Kidney glomerular epithelial cell (primary cell): ENCODE data around the gene ZNF524.

Experiments used
- DNase-seq: peaks from one replicate; lab custom pipeline; 2025; lab: John Stamatoyannopoulos, UW

Gene ZNF524

DNA sequence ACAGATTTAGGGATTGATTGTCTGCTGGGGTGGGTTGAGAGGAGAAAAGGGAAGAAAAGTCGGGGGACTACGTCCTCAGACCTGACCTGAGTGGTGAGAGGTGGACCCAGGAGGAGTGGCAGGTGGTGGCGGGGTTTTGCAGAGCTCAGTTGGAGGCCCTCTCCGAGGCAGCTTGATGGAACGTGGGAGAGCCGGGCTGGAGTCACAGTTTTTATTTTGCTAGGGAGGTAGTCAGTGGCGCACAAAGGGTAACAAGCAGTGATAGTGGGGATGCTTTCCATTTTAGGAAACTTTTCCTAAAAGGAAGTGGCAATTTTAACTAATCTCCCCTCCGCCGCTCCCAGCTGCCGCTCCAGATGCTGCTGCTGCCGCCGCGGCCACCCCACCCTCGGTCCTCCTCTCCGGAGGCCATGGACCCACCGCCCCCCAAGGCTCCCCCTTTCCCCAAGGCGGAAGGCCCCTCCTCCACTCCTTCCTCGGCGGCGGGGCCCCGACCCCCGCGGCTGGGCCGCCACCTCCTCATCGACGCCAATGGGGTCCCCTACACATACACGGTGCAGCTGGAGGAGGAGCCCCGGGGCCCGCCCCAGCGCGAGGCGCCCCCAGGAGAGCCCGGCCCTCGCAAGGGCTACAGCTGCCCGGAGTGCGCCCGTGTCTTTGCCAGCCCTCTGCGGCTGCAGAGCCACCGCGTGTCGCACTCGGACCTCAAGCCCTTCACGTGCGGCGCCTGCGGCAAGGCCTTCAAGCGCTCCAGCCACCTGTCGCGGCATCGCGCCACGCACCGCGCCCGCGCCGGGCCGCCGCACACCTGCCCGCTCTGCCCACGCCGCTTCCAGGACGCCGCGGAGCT lies 42.3 kb downstream of the ZNF524 start:
- no peak for DNase-seq

GRCh38 chr19:55643003-55643886 lies 43.2 kb downstream of the ZNF524 start, which contains the start of gene ZNF581:
ZNF581 (plus strand) TSS chr19:55643649; CDS start chr19:55644572, 923 bp downstream.
- DNase-seq: peak; percentile 73

DNA sequence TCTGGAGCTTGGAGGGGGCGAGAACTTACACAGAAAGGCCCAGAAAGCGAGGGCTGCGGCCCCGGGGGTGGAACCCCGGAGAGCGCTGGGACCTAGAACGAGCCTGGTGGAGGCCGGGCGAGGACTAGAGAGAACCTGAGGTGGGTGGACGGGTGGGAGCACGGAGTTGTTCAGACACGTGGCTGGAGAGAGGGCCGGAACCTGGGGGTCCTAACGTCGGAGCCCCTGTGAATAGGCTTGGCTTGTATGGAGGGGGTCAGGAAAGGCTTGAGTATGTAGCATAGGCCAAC lies 43.7 kb downstream of the ZNF524 start:
- no peak for DNase-seq

DNA sequence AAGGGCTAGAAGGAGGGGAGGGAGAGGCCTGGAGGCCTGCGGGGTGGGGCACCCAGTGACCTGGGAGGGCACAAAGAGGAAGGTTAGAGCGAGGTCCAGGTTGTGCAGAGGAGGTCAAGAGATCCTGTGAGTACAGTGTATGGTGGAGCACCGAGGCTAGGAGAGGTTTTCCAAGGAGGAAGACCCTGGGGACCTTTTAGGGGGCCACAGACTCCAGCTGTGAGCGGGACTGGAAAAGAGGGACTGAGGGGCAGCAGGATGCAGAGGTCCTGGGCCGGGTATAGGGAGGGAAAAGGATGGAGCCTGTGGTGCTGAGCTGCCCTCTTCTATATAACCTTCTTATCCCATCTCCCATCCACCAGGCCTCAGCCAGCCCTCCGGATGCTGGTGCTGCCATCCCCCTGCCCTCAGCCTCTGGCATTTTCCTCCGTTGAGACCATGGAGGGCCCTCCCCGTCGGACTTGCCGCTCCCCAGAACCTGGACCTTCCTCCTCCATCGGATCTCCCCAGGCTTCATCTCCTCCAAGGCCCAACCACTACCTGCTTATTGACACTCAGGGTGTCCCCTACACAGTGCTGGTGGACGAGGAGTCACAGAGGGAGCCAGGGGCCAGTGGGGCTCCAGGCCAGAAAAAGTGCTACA lies 44.2 kb downstream of the ZNF524 start:
- DNase-seq: no peak

DNA sequence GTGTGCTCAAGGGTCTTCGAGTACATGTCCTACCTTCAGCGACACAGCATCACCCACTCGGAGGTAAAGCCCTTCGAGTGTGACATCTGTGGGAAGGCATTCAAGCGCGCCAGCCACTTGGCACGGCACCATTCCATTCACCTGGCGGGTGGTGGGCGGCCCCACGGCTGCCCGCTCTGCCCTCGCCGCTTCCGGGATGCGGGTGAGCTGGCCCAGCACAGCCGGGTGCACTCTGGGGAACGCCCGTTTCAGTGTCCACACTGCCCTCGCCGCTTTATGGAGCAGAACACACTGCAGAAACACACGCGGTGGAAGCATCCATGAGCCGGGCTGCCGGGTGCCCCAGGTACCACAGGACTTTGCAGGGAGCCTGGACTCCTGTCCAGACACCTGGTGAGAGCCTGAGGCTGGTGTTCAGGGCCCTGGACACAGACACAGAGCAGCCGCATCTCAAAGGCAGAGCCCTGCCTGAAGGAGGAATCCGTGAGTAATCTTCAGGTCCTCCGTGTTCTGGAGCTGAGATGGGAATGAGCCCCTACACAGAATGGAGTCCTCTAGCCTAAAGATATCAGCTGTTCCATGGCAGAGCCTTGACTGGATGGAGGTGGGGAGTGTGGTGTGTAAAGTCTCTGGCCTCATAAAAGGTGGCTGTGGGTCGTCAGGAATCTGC lies 44.9 kb downstream of the ZNF524 start:
- DNase-seq: no peak

- no peak for DNase-seq
Observed at GRCh38 chr19:55645512-55645881, 45.4 kb downstream of the ZNF524 start.

- no peak for DNase-seq
Observed at GRCh38 chr19:55646889-55647731, 47.0 kb downstream of the ZNF524 start.

GRCh38 chr19:55647732-55648584 lies 47.9 kb downstream of the ZNF524 start, which contains the start of gene CCDC106:
CCDC106 (plus strand) TSS chr19:55648212; CDS start chr19:55649047, 835 bp downstream.
- DNase-seq: peak; percentile 16

DNA sequence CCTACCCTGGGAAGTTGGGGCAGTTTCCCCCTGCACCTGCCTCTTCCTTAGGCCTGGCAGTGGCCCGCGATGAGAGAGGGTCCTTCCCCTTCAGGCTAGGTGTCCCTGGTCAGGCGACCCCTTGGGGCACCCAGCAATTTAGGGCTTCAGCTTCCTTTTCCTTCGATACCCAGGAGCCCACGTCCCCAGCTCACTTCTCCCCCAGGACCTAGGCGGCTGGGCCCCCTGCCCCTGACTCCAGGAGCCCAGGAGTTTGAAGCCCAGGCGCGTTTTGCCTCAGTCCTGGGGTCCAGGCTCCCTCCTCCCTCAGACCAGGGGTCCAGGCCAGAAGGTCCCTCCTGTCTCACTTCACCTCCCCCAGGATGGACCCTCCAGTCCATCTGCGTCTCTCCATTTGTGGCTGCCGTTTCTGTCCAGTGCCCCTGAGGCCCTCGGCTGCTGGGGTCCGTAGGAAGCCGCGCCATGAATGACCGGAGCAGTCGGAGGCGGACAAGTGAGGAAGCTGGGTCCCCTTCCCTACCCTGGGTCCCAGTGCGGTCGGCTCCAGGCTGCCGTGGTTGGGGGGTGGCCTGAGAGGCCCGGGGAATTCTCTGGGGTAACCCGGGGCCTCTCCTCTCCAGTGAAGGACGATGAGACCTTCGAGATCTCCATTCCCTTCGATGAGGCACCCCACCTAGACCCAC lies 48.6 kb downstream of the ZNF524 start:
- DNase-seq: no peak

DNA sequence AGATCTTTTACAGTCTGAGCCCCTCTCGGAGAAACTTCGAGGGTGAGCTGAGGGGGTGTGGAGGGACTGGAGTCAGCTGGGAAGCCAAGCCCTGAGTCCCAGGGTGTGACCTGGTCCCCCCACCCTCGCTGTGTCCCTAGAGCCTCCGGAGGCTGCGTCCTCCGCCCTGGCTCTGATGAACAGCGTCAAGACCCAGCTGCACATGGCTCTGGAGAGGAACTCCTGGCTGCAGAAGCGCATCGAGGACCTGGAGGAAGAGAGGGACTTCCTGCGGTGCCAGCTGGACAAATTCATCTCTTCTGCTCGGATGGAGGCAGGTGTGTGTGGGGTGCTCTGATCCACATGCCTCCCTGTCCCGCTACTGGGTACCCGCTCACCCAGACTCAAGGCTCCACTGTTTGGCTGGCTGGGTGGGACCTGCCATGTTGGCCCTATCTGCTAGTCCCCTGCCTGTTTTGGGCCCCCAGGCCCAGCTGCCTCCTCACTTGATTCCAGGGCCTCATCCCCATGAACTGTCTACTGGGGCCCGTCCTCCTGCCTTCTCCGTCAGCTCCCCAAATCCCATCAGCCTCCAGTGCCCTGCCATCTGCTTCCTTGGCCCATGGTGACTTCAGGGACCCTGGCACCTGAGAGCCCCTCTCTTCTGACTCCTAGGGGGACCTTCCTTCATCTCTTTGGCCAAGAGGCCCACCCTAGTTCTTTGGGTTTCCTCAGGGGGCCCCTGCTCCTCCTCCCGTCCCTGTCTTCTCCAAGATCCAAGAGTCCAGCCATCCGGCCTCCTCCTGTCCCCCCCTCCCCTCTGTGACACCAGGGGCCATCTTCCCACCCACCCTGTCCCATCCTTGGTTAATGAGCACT lies 49.4 kb downstream of the ZNF524 start:
- DNase-seq: no peak

DNA sequence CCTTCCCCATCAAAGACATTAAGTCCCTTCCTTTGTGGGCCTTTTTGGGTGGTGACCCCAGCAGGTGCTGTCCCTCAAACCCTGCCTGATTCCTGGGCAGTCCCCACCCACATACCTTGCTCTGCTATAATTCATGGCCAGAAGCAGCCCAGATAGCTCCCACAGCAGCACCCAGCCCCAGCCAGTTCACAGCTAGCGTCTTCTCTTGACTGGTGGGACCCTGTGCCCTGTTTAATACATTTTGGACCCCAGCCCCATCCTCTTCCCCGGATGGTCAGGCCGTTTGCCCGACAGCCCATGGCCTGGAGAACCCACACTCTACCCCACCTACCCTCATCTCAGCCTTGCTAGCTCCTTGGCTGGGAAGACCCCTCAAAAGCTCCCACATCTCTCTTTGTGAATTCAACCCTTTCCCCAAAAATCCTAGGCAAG lies 50.1 kb downstream of the ZNF524 start:
- no peak for DNase-seq

DNA sequence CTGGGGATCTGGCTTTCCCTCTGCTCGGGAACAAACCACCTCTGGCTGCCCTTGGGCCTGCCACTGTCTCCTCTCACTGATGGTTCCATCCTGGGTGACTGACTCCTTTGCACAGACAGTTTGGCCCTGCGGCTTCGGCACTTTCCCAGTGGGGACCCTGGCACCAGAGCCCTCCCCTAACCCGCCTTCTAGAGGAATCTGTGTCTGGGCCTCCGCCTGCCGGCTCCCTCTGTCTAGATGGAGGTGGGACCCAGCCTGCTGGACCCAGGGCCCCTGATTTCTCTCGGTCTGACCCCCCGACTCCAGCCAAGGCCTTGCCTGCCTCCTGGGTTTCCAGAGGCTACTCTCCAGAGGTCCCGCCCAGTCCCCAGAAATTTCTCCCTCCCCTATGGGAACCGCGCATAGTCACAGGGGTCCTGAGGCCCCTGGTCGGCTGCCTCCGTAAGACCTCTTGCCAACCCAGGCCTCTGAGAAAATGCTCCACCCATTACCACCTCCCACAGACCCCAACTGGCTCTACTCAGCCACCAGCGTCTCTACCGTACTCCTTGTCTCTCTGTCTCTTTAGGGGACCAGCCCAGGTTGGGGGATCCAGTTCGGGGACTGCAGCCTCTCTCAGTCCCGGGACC lies 50.6 kb downstream of the ZNF524 start:
- DNase-seq: no peak

DNA sequence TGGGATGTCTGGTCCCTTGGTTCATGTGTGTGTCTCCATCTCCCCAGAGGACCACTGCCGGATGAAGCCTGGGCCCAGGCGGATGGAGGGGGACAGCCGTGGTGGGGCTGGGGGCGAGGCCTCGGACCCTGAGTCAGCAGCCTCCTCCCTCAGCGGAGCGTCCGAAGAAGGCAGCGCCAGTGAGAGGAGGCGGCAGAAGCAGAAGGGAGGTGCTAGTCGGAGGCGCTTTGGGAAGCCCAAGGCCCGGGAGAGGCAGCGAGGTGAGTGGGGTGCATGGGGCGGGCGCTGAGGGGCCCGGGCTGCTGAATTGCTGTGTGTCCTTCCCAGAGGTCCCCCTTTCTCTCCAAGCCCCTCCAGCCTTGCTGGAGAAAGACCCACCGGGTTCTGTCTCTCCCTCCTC lies 51.1 kb downstream of the ZNF524 start:
- DNase-seq: no peak

DNA sequence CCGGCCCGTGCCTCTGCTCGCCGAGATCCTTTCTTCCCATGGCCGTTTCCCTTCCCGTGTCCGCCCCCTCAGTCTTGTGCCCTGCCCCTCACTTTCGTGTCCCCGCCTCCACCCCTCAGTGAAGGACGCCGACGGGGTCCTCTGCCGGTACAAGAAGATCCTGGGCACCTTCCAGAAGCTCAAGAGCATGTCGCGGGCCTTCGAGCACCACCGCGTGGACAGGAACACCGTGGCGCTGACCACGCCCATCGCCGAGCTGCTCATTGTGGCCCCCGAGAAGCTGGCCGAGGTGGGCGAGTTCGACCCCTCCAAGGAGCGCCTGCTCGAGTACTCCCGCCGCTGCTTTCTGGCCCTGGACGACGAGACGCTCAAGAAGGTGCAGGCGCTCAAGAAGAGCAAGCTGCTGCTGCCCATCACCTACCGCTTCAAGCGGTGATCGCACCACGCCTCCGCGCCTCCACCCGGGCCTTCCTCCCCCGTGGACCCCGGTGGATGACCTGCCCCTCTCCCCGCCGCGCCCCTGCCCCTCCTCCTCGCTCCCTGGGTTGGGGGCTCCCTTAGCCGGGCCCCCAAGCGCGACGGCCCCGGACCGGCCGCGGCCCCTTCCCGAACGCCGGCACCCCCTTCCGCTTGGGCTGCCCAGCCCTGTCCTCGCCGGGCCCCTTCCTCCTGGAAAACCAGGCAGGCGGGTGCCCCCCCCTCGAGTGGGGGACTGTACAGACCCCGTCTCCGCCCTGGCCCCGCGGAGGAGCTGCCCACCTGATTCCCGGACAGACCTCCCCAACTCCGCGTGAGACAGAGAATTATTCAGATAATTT lies 52.4 kb downstream of the ZNF524 start:
- no peak for DNase-seq
